KMS-11 (cell line): Measurements from ENCODE around the gene CRTAC1.

Experiments
- H2AFZ ChIP-seq: fragments of 200-600 bp; sonication (generic); 2 replicates; pipeline ENCODE4 v1.6.1; 2016; ENCODE audit warnings: antibody characterized with exemption, mixed run types, low read depth
- H3K27ac ChIP-seq: fragments of 200-600 bp; sonication (generic); 2 replicates; pipeline ENCODE4 v1.6.1; 2016; ENCODE audit warnings: mild to moderate bottlenecking, mixed run types
- H3K27me3 ChIP-seq: fragments of 200-600 bp; sonication (generic); 2 replicates; pipeline ENCODE4 v1.6.1; 2017; ENCODE audit warnings: mild to moderate bottlenecking, low read depth, mixed run types, moderate library complexity; ENCODE audit not compliant: insufficient read depth
- H3K36me3 ChIP-seq: fragments of 200-600 bp; sonication (generic); 2 replicates; pipeline ENCODE4 v1.6.1; 2017; ENCODE audit warnings: mild to moderate bottlenecking, mixed run types; ENCODE audit not compliant: insufficient read depth
- H3K4me1 ChIP-seq: fragments of 200-600 bp; sonication (generic); 2 replicates; pipeline ENCODE4 v1.6.1; 2016; ENCODE audit warnings: mild to moderate bottlenecking, low read depth, mixed run types; ENCODE audit not compliant: poor library complexity, severe bottlenecking
- H3K4me2 ChIP-seq: fragments of 200-600 bp; sonication (generic); 2 replicates; pipeline ENCODE4 v1.7.0; 2016; ENCODE audit warnings: mild to moderate bottlenecking, mixed run types
- H3K4me3 ChIP-seq: fragments of 200-600 bp; sonication (generic); IDR thresholded peaks from 2 replicates; pipeline ENCODE4 v1.6.1; 2017; ENCODE audit warnings: low read depth, low read length, mixed read lengths; ENCODE audit not compliant: insufficient read depth
- H3K79me2 ChIP-seq: fragments of 200-600 bp; sonication (generic); 2 replicates; pipeline ENCODE4 v1.6.1; 2016; ENCODE audit warnings: low read depth, mixed run types; ENCODE audit not compliant: insufficient read depth
- H3K9ac ChIP-seq: fragments of 200-600 bp; sonication (generic); 2 replicates; pipeline ENCODE4 v1.6.1; 2016; ENCODE audit warnings: mild to moderate bottlenecking, mixed run types
- H4K20me1 ChIP-seq: fragments of 200-600 bp; sonication (generic); 2 replicates; pipeline ENCODE4 v1.6.1; 2016; ENCODE audit warnings: mild to moderate bottlenecking, mixed run types; ENCODE audit not compliant: insufficient read depth
- CTCF ChIP-seq: fragments of 200-600 bp; sonication (generic); conservative IDR thresholded peaks from 2 replicates; pipeline ENCODE4 v1.6.1; 2017; ENCODE audit warnings: low read depth, mild to moderate bottlenecking, antibody characterized with exemption, low read length, moderate library complexity, mixed read lengths

Gene CRTAC1

GRCh38 chr10:97858001-97858439 is 172.4 kb downstream of the CRTAC1 start:
- no peak overlapping the region for H3K9ac ChIP-seq
- H3K79me2 ChIP-seq: no peaks in the 10 kb centered on the region
- no peaks in the 10 kb centered on the region for H3K4me1 ChIP-seq
- H3K36me3 ChIP-seq: no peaks in the 10 kb centered on the region
- no peak for TF ChIP-seq CTCF
- no peak overlapping the region for H3K4me3 ChIP-seq
- H2AFZ ChIP-seq: no peak overlapping the region
- H3K4me2 ChIP-seq: no peak overlapping the region
- H3K27ac ChIP-seq: no peak overlapping the region
- H3K27me3 ChIP-seq: peaks cover 2% of the 10 kb centered on the region; the same call in 1 of the 2 replicates
- no peaks in the 10 kb centered on the region for H4K20me1 ChIP-seq

- Histone ChIP-seq H3K79me2 (no peaks in the 10 kb centered on the region), H2AFZ (no peak overlapping the region), H4K20me1 (no peaks in the 10 kb centered on the region), H3K27ac (no peak overlapping the region), H3K27me3 (no peaks in the 10 kb centered on the region; the same call in 1 of the 2 replicates), H3K9ac (no peak overlapping the region), H3K4me2 (no peak overlapping the region), H3K36me3 (no peaks in the 10 kb centered on the region), H3K4me1 (peaks cover 4% of the 10 kb centered on the region), H3K4me3 (no peak overlapping the region)
- TF ChIP-seq CTCF: no peak
Measured at GRCh38 chr10:97854743-97855142, 175.7 kb downstream of the CRTAC1 start.

GRCh38 chr10:97852840-97853405 is 177.5 kb downstream of the CRTAC1 start:
- H3K4me1 ChIP-seq: peaks cover 8% of the 10 kb centered on the region
- H3K36me3 ChIP-seq: no peaks in the 10 kb centered on the region
- H3K4me2 ChIP-seq: no peak overlapping the region
- TF ChIP-seq CTCF: no peak
- no peak overlapping the region for H3K27ac ChIP-seq
- H3K4me3 ChIP-seq: no peak overlapping the region
- no peak overlapping the region for H2AFZ ChIP-seq
- H3K79me2 ChIP-seq: no peaks in the 10 kb centered on the region
- peaks cover 7% of the 10 kb centered on the region; the same call in 1 of the 2 replicates for H3K27me3 ChIP-seq
- H3K9ac ChIP-seq: no peak overlapping the region
- no peaks in the 10 kb centered on the region for H4K20me1 ChIP-seq

- no peaks in the 10 kb centered on the region for H4K20me1 ChIP-seq
- no peaks in the 10 kb centered on the region for H3K36me3 ChIP-seq
- peaks cover 8% of the 10 kb centered on the region for H3K4me1 ChIP-seq
- no peaks in the 10 kb centered on the region for H3K79me2 ChIP-seq
- H3K4me3 ChIP-seq: no peak overlapping the region
- peaks cover 8% of the 10 kb centered on the region; the same call in 1 of the 2 replicates for H3K27me3 ChIP-seq
- no peak for TF ChIP-seq CTCF
- H3K9ac ChIP-seq: no peak overlapping the region
- no peak overlapping the region for H2AFZ ChIP-seq
- no peak overlapping the region for H3K4me2 ChIP-seq
- H3K27ac ChIP-seq: no peak overlapping the region
Measured at GRCh38 chr10:97852277-97852676, 178.1 kb downstream of the CRTAC1 start.
